Measurements from ENCODE around the gene ZBTB40.

ZBTB40 gene

DNA sequence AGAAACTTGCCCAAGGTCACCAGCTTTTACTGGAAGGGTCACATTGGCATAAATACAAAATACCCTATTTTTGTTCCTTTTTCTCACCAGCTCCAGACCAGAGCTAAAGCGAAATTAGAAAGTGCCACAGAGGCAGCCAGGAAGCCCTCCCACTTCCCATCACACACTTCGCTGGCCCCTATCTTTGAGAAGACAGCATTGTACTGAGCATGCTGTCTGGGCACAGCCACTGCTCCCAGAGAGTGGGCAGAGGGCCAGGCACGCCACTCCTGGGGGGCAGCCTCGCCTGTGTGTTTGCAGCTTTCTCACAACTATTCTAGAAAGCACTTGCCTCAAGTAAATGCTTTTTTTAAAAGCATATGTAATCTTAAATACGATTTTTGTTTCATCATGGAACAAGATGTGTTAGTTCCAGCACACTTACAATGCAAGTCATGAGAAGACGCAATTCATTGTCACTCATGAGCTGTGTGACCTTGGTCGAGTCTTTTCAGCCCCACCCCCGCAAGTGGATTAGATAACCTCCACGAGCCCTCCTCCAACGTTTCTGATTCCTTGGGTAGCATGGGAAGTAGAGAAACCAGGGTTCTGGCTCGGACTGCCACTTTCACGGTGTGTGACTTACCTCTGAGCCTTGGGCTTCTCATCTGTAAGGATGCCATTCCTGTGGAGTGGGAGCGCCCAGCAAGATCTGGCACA lies 85.9 kb downstream of the ZBTB40 start:
- no peak for DNase-seq

DNA sequence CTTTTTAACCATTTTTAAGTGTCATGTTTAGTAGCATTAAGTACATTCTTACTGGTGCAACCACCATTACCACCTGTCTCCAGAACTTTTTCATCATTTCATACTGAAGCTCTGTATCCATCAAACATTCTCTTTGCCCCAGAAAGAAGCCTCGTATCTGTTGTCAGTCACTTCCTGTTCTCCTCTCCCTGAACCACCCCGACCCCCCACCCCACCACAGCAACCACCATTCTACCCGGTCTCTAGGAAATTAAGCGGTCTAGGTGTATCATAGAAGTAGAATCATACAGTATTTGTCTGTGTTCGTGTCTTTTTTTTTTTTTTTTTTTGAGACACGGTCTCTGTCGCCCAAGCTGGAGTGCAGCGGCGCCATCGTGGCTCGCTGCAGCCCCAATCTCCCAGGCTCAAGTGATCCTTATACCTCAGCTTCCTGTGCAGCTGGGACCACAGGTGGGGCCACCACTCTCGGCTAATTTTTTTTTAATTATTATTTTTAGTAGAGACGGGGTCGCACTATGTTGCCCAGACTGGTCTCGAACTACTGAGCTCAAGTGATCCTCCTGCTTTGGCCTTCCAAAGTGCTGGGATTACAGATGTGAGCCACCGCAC lies 88.0 kb downstream of the ZBTB40 start:
- DNase-seq: no peak

DNA sequence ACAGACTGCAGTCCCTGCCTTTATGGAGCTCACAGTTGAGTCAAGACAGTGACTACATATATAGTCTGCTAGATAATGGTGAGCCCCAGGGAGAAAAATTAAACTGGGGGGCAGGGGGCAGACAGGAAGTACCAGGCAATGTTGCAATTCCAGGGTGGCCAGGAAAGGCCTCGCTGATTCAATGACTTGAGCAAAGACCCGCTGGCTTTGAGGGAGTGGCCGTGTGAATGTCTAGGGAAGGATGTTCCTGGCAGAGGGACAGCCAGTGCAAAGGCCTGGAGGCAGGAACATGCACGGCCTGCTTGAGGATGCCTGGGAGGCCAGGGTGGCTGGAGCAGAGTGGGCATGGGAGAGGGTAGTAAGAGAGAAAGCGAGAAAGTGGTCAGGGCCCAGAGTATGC lies 88.7 kb downstream of the ZBTB40 start:
- no peak for DNase-seq

DNA sequence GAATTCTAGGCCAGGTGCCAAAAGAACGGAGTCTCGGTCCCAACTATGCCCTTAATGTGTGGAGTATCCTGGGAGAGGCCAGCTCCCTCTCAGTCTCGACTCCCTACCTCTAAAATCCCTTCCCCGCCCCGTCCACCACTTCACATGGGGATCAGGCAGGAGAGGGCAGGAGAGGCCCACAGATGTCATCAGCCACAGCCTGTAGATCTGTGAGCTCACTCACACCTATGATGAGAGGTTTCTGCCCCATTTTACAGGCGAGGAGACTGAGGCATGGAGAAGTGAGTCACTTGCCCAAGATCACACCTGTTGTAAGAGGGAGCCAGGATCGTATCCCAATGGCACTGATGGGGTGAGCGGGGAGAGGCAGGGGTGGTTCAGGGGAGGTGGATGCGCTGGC lies 91.2 kb downstream of the ZBTB40 start:
- no peak for DNase-seq

DNA sequence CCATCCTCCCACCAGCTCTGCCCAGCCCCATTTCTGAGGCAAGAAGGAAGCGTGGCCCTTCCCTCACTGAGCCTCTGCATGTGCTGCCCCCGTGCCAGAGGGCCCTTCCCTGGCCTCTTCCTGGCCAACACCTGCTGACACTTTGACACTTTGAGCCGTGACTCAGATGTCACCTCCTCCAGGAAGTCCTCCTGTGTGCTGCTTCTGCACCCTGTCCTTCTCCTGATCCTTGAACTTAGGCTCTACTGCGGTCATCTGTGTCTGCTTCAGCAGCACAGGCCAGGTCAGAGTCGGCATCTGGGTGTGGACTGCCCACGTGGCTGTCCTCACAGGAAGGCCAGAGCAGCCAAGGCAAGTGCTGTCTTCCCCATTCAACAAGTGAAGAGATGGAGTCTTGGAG lies 92.0 kb downstream of the ZBTB40 start:
- no peak for DNase-seq

DNA sequence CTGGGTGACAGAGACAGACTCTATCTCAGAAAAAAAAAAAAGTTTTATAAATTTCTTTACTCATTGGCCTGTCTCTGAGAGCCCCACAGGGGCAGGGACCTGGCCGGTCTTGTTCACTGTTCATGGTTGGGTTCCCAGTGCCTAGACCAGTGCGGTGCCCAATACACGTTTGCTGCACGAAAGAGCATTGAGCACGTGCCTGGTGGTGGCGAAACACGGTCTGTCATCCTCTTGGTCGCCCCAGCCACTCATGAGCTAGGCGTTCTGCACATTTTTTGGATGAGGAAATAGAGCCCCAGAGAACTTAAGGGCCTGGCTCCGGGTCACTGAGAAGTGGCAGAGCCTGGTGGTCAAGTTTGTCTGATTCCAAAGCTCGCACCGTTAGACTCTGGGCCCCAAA lies 93.0 kb downstream of the ZBTB40 start:
- no peak for DNase-seq

DNA sequence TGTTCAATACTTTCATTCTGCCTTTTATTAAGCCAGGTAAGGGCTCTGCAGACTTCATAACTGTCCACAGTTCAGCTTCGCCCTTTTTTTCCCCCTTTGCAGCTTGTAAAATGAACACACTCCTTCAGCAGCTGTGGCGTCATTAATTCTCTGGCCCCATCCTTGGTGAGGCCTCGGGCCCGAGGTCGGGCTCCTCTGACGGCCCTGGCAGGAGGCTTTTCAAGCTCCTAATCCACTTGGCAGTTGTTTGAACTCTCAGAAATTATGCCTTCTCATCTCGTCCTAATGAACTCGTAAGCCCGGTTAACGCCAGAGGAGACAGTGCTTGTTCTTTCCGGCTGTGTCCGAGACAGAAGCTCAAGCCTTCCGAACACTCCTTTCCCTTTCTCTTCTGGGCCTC lies 93.5 kb downstream of the ZBTB40 start:
- DNase-seq: no peak

DNA sequence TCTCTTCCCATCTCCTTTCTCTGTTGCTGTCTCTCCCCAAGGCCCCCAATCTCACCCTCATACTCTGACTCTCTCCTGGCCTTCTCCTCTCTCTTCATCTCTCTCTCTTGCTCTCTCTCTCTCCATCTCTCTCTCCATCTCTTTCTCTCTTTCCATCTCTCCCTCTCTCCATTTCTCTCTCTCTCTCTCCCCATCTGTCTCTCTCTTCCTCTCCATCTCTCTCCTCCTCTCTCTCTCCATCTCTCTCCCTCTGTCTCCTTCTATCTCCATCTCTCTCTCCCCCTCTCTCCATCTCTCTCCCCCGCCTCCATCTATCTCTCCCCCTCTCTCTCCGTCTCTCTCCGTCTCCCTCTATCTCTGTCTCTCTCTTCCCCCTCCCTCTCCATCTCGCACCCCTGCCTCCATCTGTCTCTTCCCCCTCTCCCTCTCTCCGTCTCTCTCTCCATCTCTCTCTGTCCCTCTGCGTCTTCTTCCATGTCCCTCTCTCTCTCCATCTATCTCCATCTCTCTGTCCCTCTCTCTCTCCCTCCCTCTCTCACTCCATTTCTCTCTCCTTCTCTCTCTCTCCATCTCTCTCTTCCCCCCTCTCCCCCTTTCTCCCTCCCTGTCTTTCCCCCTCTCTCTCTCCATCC lies 95.7 kb downstream of the ZBTB40 start:
- no peak for DNase-seq

DNA sequence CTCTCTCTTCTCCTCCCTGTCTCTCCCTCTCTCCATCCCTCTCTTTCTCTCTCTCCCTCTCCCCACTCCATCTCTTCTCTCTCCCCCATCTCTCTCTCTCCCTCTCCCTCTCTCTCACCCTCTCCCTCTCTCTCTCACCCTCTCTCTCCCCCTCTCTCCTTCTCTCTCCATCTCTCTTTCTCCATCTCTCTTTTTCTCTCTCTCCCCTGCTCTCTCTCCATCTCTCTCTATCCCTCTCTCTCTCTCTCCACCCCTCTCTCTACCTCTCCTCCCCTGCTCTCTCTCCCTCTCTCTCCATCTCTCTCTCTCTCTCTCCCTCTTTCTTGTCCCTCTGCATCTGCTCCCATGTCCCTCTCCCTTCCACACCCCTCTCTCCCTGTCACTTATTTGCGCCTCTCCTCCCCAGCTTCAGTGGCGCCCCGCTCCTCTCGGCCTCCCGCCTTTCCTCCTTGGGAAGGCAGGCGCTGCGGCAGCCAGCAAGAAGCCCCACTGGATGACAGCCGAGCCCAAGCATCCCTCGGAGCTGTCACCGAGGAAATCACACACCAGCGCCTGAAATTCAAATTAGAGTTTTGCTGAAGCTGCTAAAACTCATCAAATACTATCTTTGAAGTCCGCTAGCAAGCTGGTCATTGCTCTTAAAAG lies 96.3 kb downstream of the ZBTB40 start:
- no peak for DNase-seq

DNA sequence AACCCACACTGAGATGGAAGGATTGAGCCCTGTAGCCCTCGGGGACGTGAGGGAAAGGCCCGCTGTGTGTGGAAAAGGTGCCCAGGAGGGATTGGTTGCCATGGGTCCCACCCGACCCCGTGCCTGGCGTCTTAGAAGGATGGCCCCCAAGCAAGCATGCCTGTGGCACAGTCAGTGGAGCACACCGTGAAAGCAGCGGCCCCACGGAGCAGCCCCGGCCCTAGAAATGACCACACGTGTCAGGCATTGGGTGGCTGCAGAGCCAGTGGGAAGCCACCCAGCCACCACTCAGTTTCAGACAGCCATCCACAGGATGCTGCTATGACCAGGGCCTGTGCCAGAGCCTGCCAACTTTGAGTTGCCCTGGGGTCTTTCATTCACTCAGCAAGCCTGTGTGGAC lies 98.4 kb downstream of the ZBTB40 start:
- no peak for DNase-seq

DNA sequence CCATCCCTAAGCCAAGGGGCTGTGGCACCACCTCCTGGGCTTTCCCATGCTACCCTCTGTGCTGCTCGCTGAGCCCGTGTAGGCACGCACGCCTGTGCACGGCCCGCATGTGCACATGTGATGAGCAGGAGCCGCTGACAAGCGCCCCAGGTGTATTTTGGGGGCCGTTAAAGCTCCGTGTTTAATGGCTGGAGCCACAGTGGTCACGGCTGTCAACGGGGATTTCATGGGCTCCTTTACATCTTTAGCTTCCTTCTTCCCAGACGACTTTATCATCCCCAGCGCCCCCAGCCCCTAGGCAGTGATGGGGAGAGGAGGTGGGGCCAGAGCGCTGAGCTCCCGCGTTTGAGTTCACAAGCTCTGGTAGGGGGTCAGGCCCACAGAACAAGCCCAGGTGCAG lies 99.9 kb downstream of the ZBTB40 start:
- DNase-seq: no peak

DNA sequence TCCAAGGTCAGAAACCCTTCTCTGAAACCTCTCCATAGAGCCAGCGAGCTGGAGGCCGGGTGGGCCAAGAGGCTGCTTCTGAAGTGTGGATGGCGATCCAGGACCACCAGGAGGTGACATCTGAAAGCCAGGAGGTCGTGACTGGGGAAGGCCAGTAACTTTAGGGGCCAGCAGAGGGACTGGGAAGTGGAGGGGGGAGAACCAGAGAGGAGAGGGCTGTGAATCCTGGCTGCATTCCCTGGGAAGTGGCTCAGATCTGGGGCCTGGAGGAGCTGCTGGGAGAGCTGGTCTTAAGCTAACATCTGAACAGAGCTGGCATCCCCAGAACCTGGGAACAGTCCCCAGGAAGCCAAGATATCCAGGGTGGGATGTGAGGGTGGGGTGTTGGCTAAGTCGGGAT lies 100.4 kb downstream of the ZBTB40 start:
- no peak for DNase-seq

DNA sequence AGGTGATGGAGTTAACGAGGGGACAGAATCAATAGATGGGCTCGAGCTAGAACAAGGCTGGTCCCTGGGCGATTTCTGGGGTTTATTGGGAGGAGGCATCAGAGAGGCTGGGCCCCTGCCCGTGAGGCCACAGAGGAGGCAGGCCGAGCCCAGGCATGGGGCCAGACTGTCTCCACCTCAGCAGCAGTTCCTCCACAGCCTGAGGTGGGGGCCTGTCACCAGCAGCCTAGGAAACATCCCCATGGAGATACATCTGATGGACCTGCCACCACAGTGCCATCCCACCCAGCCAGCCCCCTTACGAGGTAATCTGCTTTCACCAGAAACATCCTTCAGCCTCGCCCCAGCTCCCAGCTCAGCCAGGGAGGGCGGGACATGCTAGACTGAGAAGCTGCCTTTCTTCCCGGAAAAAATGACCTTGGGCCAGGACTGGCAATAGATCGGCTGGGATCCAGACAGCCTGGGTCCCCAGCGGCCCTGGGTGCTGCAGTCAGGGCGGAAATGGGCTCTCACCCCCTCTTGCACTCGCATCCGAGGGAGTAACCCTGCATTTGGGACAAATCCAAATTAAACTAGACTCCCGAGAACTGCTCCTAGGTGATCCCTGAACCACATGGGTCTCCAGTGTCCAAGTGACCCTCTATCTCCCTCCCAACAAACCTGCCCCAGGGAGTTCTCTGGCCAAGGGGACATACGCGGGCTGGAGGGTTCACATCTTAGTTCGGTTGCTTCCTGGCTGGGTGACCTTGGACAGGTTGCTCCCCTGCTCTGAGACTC lies 101.6 kb downstream of the ZBTB40 start:
- DNase-seq: no peak

DNA sequence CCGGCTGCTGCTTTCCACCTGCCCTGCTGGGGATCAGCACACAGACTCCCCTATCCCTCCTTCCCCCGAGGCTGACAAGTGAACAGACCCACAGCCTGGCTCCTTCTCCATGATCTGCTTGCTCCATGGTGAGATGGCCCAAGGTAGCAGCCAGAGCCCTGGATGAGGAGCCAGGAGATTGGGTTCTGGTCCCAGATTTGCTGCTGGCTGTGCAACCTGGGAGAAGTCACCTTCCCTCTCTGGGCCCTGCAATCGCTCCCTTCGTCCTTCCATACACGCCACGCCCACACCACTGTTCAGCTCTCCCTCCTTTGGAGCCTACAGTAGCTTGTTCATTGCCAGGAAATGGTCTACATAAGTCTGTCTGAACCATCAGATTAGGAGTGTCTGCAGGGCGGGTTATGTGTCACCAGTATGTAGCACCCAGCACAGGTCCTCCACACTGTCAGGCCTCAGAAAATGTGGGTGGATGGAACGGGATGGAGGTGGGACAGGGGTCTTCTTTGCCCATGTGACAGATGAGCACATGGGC lies 102.4 kb downstream of the ZBTB40 start:
- no peak for DNase-seq

DNA sequence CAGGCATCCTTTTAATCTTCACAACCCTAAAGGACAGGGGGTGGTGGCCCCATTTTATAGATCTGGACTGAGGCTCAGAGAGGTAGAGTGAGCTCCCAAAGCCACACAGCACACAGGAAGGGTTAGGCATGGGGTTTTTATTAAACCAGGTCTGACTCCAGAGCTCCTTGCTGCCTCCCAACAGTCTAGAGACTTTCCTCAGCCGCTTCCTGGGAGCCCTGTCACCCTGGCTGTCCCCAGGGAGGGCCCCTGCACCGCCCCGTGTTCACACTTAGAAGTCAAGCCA lies 103.7 kb downstream of the ZBTB40 start:
- no peak for DNase-seq

DNA sequence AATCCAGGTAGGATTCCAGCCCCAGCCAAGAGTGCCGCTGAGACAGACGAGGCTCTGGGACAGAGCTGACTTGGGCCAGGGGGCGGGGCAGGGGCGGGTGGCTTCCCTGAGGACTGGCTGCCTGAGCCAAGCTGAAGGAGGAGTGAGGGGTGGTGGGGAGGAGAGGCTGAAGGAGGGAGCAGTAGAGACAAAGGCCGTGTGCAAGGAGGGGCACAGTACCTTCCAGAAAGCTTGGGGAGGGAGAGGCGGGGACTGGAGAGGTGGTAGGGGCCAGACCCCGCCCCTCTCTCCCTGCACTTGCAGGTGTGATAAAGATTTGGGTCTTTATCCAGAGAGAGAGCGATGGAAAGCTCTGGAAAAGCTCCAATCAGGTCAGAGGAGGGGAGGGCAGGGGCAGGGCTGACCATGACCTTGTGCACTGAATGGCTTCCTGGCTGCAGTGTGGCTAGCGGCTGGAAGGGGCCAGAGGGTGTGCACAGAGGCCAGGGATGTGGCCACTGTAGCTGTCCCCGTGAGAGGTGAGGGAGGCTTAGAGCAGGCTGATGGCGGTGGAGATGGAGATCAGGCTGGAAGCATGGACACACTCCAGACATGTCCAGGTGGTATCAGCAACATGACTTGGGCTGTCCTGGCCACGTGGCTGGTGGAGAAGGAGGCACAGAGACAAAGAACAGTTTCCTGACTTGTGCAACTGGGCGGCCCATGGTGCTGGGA lies 104.9 kb downstream of the ZBTB40 start:
- no peak for DNase-seq

DNA sequence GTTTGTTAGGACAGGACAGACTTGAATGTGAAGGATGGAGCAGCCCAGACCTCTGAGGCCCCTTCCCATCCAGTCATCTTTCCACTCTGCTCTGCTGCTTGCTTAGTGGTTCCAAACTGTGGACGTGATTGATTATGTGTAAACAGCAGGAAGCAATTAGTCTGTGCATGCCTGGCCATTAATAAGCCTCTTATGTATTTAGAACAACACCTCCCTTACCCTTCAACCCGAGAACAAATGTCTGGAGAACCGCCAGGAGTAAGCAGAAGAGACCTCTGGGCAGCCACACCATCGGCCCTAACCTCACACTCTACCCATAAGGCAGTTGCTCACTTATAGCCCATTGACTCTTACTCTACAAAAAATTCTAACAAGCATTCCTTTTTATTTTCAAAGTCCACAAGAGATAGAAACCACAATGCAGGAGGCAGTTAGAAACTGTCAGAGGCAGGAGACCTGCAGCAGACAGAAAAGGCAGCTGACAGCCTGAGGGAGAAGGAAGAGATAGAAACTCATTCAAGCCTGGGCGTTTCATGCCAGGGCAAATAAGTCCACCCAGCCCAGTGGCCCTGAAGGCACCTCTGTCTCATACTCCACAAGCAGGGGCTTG lies 105.8 kb downstream of the ZBTB40 start:
- peak; percentile 32 to 38 for DNase-seq

DNA sequence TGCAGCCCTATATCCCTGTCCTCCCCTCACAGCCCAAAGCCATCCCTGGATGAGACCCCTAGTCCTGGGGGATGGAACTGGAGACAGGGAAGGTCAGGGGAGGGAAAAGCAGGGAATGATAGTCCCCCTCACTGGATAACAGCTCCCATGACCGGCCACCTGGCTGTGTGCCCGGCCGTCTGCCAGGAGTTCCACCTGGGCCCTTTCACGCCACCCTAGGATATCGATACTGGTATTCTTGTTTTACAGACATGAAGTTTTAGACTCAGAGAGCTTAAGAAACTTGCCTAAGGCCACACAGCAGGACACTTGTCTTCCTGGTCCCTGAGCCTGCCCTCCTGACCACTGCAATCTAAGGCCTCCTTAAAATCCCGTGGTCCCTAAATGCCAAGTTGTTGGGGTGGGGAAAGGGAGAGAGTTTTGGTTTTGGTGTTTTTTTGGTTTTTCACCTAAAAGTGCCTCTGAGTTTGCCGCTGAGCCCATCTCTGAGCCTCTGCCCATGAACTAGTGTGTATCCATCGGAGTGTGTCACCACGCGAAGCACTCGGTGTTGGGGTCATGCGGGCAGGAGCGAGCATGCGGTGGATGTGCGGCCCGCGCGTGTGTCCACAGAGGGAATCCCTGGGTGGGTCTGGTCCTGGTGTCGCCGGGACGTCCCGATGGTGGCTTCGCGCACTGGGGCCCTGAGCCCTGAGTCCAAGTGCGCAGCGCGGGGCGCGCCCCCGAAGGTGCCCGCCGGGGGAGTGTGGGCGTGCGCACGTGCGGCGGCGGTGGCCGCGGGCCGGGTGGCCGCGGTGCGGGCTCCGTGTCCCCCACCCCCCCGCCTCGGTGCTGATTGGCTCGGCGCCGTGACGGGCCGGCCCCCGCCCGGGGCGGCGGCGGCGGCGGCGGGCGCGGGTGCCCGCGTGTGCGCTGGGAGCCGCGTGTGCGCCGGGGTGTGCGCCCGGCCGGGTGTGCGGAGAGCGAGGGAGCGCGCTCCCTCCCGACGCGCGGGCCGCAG lies 111.2 kb downstream of the ZBTB40 start, which contains the start of gene EPHA8:
EPHA8 (plus strand) TSS at position 906 of the 1,000 bp plus-strand sequence. CDS start 147 bp downstream, outside the sequence.
- DNase-seq: no peak

DNA sequence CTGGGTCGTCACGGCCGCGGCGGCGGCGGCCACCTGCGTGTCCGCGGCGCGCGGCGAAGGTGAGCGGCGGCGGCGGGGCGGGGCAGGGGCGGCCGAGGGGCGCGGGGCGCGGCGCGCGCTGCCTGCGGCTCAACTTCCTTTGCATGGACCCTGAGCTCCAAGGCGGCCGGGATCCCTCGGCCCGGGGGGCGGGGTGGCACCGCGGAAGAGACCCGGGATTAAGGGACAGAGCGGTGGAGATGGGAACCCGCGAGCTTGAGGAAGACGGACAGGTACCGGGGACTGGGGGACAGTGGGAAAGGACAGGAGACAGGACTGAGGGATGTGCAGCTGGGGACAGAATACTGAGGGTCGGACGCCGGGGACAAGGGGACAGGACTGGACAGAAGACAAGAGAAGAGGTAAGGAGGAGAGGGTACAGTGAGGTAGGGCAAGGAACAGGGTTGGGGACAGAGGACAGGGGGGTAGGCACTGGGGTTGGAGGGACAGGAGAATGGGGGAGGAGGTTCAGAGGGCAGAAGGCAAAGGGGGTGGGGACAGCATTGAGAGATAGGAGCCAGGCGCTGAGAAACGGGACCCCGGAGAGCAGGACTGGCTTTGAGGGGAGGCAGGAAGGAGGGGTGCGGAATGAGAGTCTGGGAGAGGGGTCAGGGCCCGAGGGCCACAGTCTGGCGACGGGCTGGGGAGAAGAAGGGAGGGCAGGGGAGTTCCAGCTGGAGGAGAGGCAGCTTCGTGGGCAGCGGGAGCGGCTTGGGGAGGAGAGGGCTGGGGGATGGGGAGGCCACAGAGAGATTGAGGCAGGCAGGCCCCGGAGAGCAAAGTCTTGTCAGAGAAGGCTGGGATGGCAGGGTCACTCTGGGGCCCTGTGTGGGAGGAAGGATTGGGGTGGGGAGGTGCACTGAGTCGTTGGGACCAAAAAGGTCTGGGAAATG lies 112.3 kb downstream of the ZBTB40 start:
- no peak for DNase-seq

Data from SHP77 (cell line).